Activated CD4-positive, alpha-beta T cell treated with anti-CD3 and anti-CD28 coated beads, Interleukin-2, amount 50 U/mL, for 1 hour (primary cell): ENCODE results near the gene ZMIZ1.
A peak's percentile ranks its signal among the peaks of the same experiment; 100 is the strongest.

Source experiments
- DNase-seq: peaks from one replicate; pipeline ENCODE4 v3.0.0-alpha.2; 2020

The ZMIZ1 gene

DNA sequence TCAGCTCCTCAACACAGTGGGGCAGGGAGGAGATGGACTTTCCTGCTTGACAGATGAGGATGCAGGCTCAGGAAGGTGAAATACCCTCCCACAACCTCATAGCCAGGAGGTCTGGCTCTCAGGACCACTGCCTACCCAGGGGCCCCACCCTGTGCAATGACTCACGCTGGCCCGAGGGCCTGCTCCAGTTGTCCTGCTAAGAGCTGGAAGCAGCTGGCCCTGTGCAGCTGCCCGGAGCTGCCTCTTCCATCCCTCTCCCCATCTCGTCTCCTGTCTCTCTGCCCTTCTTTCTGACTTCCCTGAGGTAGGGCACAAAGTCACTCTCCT, 123.9 kb downstream of the ZMIZ1 start:
- no peak for DNase-seq

DNA sequence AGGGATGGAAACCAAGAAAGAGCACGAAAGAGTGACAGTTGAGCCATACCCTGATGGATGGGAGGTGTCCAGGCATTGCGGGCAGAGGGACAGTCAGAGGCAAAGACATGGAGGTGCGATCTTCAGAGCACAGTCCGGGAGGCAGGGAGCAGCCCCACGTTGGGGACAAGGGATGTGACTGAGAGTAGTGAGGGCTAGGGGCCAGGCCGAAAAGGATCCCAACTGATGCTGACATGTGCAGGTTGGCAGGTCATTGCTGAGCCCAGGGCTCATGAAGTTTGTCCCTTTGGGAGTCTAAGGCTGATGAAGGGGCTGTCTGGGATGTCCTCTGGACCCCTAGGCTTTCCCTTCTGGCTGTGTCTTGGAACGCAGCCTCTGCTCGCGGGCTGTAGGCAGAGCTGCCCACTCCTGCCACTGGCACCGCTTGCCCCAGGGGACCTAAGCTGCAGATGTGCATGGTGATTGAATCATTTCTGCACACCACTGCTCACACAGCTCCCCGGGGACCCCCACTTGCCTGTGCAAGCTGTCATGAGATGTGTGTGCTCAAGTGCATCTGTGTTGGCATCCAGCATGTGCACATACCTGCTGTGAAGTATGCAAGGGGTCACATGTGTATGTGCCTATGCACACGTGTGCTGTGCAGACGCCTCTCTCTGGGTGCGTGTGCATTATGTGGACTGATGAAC, 125.1 kb downstream of the ZMIZ1 start:
- DNase-seq = no peak

DNA sequence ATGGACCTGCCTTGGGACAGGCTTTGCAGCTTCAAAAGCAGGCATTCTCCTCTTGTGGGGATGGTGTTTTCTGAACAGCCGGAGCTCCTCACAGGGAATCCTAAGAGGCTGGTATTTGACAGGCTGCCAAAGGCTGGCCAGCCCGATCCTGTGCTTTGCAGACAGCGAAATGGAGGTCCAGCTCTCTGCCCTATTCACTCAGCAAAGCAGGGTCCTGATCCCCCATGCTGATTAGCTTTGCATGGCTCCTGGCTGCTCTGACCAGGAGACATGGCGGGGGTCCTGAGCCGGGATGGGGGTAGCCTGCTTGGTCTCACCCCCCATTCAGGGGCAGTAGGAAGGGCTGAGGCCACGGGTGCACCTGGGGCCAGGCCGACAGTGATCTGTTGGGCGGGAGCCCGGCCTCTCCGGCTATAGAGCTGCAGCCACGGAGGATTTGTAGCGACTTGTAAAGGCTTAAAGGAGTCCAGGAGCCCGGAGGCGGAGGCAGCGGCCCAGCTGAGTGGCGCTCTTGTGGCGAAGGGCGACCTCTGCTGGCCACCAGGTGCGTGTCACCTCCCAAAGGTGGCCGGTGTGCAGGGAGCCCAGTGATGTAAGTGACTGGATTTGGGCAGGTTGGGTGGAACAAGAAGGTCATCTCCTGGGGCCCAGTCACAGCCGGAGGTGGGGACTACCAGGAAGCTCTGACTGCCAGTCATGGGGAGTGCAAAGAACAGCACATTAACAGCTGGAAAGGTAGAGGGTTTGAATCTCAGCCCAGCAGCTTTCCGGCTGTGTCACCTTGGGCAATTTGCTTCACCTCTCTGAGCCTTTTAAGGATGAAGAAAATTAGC, 126.5 kb downstream of the ZMIZ1 start:
- DNase-seq = peak; percentile 76

DNA sequence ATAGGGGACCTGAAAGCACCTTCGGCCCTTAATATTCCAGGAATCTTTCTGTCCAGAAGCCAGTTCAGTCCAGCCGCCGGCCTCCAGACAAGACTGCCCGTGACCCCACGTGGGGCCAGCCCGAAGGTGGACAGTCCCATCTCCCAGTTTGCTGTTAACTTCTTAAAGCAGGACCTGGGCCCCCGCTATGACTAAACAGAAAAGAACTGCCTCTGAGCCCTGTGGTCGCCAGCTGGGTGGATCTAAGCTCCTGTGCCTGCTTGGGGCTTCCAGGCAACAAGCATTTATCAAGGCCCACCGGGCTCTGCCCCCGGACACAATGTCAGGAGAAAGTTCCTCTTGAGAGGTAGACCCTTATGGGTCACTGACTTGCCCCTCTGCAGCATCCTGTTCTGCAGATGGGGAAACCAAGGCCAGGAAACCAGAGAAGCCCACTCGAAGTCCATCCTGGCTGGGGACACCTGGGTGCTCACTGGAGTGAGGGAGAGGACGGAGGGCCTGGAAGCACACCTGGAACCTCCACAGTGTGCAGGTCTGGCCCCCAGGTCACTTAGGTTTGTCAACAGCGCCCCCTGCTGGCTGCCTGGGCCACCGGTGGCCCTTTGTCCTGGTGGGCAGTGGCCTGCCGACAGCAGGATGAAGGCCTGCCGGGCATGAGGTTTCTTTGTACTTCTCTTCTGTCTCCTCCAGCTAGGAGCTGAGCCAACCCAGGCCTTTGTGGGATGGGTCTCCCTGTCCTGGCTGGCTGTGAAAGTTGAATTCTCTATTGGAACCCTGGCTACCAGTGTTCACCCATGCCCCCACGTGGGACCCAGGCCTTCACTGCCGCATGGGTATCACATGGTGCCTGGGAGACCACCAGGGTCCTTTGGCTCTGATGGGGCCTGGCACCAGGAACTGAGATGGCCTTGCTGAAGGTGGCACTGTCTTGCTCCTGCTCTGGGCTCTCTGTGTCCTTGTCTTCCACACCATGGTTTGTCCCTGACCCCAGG, 128.0 kb downstream of the ZMIZ1 start:
- DNase-seq = peak; percentile 73

DNA sequence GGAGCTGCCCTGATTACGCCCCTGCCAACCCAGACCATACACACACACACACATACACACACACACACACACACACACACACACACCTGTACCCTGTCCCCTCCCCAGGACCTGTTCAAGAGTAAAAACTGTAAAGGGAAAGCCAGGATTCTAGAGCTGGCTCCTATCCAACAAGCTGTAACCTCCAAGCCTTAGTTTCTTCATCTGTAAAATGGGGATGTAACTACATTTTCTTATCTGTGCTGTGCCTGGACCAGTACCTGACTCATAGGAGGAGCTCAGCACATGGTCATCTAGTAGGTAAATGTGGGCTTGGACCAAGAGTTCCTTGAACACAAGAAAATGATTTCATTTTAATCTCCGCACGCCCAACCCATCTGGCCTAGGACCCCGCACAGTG, 128.8 kb downstream of the ZMIZ1 start:
- DNase-seq = no peak

DNA sequence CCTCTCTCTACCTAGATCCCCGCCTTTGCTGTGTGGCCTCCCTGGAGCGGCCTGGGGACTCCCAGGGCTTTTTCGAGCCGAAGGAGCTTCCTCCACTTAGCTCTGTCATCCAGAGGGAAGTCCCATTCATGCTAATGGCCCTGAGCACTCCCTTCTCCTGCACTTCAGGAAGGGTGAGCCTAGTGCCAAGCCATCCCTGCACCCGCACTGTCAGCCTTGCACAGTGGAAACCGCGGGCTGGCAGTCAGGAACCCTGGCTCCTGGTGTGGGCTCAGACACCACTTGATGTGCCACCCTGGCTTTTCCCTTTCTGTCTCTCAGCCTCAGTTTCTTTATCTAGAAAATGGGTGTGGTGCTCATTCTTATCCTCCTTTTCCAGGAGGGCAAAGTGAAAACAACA, 131.6 kb downstream of the ZMIZ1 start:
- DNase-seq = no peak

DNA sequence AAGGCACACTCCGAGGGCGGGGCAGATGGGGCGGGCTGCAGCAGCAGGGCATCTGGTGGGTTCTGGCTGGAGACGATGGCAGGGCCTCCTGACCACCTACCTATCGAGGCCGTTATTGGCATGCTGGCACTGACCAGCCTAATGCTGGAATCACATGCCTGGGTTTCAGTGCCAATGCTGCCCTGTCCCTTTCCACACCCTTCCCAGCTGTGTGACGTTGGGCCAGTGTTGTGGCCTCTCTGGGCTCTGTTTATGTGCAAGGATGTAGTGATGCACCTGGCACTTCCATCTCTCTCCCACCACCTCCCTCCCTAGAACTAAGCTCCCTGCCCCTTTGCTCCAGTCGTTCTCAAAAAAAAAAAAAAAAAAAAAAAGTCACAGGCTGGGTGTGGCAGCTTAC, 132.9 kb downstream of the ZMIZ1 start:
- no peak for DNase-seq

DNA sequence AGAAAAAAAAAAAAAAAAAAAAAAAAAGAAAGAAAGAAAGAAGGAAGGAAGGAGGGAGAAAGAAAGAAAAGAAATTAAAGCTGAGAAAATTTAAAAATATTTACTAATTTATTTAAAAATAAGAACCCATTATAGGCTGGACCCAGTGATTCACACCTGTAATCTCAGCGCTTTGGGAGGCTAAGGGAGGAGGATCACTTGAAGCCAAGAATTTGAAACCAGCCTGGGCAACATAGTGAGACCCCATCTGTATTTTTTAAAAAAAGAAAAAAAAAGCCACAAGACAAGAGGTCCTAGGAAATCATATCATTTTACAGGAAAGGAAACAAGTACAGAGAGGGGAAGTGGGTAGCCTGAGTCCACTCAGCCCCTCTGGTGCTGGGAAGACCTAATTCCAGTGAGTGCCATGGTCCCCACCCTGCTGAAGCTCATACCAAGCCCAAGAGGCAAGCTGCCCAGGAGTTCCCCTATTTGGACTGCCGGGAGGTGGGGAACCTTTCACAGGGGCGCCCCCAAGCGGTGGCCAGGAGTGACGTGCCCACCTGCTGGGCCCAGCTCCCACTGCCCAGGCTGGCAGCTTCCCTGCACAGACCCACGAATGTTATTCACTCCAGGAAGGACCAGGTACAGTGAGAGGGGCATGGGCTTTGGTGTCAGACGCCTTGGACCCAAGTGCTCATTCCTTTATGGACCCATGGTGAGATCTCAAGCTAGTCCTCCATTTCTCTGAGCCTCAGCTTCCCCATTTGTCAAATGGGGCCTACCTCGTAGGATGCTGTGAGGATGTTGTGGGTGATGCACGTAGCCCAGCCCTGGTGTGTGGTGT, 133.6 kb downstream of the ZMIZ1 start:
- DNase-seq = peak; percentile 19

DNA sequence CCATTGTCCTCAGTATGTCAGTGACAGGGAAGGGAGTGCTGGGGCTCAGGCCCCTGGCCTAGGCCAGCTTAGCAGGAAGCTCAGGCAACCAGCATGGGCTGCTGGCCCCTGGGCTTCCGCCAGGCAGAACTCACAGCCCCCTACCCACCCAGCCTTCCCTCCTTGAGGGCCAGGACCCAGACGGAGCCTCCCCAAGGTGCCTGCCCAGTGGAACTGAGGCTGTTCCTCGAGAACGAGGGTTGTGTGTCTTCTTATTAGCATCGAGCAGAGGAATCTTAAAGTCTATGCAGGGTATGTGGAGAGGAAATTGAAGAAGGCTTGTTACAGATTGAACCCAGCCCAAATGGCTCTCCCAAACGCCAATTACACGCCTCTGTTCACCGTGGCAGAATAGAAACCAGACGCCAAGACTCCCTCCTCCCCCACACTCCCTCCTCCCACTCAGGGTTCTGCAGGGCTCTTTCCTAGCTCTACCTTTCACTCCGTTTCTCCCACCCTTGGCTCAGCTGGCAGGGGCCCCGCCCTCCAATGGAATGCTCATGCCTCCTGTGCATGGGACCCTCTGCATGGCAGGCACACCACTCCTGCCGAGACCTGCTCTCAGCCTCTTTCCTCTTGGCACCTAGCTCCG, 134.4 kb downstream of the ZMIZ1 start:
- DNase-seq = no peak

DNA sequence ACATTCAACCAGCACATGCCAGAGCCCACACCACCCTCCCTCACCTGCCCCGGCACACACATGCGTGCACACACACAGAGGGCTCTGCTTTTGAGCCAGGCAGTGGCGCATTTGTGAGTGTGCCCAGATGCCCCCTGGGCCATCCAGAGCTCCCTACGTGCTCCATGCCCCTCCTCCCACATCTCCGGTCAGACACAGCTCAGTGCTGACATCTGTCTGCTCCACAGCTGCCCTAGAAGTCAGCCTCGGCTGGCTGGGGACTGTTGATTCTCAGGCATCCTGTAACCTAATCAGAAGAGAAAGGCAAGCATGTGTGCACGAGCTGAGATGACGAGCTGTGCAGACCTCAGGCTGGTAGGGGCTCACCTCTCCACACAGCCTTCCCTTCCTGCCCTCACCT, 135.1 kb downstream of the ZMIZ1 start:
- no peak for DNase-seq

DNA sequence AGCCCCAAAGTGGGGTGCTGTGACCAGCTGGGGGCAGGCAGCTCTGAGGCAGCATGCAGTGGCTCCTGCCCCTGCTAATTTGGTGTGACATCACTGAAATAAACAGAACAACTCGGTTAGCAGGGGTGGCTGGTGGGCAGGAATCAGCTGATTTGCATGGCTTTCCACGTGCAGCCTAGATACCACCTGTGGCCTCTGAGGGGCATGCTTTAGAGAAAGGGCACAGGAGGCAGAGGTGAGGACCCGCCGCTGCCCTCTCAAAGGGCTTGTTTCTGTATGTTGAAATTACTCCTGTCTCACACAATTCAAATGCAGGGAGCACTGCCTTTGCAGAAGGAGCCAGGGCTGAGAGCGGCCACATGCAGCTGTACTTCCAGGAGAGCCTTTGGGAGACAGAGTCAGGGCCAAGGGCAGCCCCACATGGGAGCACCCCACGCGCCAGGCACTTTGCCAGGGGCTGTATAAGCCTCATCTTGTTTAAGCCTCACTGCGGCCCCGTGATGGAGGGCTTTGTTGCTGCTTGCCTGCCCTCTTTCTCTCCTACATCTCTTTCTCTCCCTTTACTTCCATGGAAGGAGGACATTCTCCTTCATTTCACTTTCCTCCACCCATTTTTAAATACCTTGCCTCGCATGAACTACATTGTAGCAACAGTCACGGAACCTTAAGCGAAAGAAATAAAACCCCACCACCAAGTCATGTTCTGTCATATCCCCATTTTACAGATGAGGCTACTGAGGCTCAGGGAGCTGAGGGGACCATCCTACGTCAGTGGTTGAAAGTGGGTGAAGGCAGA, 137.7 kb downstream of the ZMIZ1 start:
- no peak for DNase-seq

DNA sequence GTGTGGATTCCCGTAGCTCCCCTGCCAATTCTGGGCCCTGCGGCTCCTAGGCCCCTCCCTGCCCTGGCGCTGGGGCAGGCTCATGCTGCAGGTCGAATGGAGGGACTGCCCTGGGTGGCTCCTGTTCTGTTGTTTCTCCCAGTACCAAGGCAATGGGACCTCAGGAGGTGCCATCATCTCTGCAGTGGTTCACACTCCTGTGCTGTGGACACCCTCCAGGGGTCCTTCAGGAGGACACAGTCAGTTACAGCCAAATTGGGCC, 138.3 kb downstream of the ZMIZ1 start:
- no peak for DNase-seq

DNA sequence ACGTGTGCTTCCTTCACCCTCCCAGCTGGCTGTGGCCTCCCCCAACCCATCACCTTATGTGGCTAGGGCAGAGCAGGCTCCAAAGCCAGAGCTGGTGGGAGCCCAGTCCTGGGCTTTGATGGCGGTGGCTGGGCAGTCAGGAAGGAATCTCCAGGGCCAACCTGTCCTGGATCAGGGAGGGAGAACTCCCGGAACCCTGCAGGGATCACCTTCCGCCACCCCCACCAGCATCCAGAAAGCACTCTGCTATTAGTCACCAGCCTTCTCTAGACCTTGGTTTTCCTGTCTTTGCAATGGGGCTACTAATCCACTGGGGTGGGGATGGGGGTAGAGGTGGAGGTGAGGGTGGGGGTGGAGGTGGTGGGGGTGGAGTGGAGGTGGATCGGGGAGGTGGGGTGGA, 139.0 kb downstream of the ZMIZ1 start:
- DNase-seq = no peak

DNA sequence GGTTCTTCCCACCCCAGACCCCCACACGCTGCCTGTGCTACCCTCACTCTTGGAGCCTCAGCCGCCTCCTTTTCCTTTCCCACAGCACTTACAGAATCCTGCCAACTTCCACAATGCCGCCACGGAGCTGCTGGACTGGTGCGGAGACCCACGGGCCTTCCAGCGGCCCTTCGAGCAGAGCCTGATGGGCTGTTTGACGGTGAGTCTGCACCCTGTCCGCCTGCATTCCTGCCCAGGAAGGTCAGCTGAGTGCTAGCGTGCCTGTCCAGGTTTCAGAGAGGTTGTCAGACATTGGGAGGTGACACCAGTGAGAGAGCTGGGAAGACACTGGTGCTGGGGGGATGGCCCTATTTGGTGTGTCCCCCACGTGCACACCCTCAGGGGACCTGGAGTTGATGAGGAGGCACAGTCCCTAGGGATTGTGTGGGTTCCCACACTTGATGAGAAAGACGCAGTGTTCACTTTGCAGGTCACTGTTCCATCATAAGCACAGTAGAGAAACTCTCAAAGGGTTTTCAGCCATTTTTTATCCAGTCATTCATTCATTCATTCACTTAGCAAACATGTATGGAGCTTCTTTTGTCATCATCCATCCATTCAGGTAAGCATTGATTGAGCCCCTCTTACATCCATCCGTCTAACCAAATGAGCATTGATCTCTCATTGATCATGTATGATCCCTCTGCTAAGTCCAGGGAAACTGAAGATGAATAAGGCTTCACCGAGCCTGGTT, 139.7 kb downstream of the ZMIZ1 start:
- no peak for DNase-seq

DNA sequence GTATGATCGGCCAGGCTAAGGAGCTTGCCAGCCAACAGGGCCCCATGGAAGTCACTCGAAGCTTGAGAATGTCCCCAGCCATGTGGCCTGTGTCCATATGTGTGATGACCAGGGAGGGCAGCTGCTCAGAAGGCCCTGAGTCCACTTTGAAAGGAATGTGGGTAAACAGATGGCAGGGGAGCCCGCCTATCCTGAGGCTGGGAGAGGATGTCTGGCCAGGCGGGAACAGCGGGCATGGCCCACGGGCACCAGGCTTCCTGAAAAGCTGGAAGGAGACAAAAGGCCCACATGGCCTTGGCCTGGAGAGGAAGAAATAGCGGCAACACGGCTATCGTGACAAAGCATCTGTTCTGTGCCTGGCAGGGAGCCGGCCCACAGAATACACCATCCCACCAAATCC, 140.6 kb downstream of the ZMIZ1 start:
- no peak for DNase-seq

DNA sequence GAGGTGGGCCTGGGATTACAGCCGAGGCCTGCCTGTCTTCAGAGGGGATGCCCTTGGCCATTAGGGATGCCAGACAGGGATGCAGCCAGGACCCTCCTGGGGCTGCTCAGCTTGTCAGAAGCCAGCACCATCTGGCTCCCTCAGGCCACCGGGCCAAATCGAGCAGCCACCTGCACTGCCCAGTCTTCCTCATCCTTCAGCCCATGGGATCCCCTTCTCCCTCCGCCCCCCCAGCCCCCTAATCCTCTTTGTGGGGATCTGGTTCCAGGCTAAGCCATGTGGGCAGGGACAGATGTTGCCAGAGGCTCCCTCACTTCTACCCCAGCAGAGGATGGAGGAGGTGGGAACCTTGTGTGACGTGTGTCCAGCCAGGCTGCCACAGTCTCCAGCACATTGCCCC, 141.1 kb downstream of the ZMIZ1 start:
- no peak for DNase-seq

DNA sequence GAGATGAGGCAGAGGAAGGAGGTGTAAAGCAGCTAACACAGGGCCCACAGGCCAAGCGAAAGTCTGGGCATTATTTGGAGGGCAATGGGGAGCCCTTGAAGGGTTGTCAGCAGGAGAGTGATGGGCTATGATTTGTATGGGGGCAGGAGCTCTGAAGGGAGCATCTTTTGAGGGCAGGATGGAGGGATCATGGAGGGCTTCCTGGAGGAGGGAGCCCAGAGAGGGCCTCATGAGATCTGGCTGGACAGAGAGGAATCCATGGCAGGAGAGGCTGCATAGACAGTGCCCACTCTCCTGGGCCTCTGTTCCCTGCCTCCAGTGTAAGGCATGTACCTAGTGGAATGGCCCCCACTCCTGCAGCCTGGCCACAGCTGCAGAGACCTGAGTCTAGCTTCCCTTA, 141.9 kb downstream of the ZMIZ1 start:
- DNase-seq = no peak

DNA sequence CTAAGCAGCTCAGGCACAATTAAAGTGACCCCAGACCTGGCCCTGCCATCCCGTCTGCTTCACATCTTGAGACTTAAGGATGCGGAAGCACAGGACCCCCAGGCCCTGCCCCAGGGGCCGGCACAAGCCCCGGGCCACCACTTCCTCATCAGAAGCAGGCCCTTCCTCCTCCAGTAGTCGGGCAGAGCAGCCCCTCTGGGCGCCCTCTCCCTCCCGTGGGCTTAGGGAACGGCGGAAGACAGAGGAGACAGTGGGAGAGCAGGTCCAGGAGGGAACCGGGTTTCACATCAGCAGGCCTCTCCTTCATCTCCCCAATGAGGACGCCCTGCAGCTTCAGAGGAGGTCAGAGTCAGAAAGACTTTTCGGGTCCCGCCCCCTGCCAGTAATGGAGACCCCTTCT, 142.8 kb downstream of the ZMIZ1 start:
- no peak for DNase-seq

DNA sequence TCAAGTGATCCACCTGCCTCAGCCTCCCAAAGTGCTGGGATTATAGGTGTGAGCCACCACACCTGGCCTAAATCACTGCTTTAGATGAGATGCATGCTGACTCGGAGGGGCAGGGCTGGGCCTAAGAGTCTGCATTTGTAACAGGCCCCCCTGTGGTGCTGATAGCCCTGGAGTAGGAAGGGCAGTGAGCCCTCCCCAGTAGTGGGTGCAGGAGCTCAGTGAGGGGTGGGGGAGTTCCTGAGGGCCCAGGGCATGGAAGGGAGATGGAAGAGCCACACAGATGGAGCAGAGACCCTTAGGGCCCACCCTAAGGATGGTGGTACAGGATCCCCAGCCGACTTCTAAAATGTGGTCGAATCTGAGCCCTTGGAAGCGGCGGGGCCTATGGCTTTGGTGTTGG, 146.8 kb downstream of the ZMIZ1 start:
- DNase-seq = no peak

DNA sequence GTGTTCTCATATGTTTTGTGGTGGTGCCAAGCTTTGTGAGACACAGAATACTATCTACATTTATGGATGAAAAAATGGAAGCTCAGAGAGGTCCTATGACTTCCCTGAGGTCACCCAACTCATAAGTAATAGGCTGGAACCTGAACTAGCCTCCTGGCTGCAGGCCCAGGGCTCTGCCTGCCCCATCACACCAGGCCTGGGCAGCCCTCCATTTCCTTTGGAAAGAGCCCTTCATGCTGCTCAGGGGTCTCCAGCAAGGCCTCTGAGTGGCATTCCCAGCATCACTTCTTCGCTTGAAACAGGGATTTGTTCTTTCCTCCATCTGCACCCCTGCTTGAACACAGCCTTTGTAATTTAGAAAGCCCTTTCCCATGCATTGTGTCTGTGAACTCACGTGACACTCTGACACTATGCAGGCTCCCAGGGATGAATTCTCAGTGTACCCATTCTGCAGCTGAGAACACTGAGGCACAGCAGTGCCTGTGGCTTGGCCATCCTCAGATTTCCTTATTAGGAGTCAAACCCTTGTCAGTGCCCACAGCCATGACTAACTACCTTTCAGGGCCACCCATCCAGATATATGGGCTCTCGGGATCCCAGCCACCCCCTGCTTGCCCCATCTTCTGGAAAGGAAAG, 150.7 kb downstream of the ZMIZ1 start:
- no peak for DNase-seq
